ENCODE measurements around the gene KYNU. TPM values are rescaled to one million over a fixed set of nuclear protein-coding genes. Genes with fewer than 3 reads are reported as not detected.

Gene KYNU
- total RNA-seq, 1 donor from 2014 or later: not detected

GRCh38 chr2:142980246-142981068 lies 103.0 kb downstream of the KYNU start:
- peak; percentile 66 for TF ChIP-seq CTCF (IDR thresholded peaks at IDR 0.05; ENCODE audit: partially characterized antibody, unreplicated experiment)
- no peak overlapping the region for H3K27ac Mint-ChIP-seq (ENCODE audit: unreplicated experiment)
- no peak for DNase-seq
- no peak overlapping the region for H3K4me3 Mint-ChIP-seq (ENCODE audit: unreplicated experiment)
- H3K9me3 Mint-ChIP-seq (ENCODE audit: unreplicated experiment): no peaks in the 10 kb centered on the region
- H3K36me3 Mint-ChIP-seq (ENCODE audit: unreplicated experiment): no peaks in the 10 kb centered on the region
- H3K27me3 Mint-ChIP-seq (ENCODE audit: unreplicated experiment): no peaks in the 10 kb centered on the region
- H3K4me1 Mint-ChIP-seq (ENCODE audit: low read depth, unreplicated experiment): no peaks in the 10 kb centered on the region

GRCh38 chr2:142981069-142981378 lies 103.6 kb downstream of the KYNU start:
- no peaks in the 10 kb centered on the region for H3K36me3 Mint-ChIP-seq (ENCODE audit: unreplicated experiment)
- H3K27me3 Mint-ChIP-seq (ENCODE audit: unreplicated experiment): no peaks in the 10 kb centered on the region
- no peak for DNase-seq
- no peaks in the 10 kb centered on the region for H3K4me1 Mint-ChIP-seq (ENCODE audit: low read depth, unreplicated experiment)
- peak; percentile 32 for TF ChIP-seq CTCF (IDR thresholded peaks at IDR 0.05; ENCODE audit: partially characterized antibody, unreplicated experiment)
- no peak overlapping the region for H3K27ac Mint-ChIP-seq (ENCODE audit: unreplicated experiment)
- H3K9me3 Mint-ChIP-seq (ENCODE audit: unreplicated experiment): no peaks in the 10 kb centered on the region
- H3K4me3 Mint-ChIP-seq (ENCODE audit: unreplicated experiment): no peak overlapping the region

DNA sequence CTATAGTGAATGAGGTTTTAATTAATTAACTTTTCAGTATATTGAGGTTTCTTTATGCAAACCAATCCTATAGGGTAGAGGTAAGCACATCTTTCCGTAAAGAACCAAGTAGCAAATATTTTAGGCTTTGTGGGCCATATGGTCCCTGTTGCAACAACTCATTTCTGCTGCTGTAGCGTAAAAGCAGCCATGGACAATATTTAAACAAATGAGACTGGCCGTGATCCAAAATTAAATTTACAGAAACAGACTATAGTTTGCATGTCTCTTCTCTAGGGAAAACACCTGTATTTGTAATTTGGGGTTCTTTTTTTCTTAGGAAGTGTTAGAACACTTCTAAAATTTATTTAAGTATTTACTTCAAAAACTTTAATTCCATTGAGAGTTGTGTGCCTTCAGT lies 104.3 kb downstream of the KYNU start:
- no peak for DNase-seq
- H3K27ac Mint-ChIP-seq (ENCODE audit: unreplicated experiment): no peak overlapping the region
- no peak for TF ChIP-seq CTCF (IDR thresholded peaks at IDR 0.05; ENCODE audit: partially characterized antibody, unreplicated experiment)
- no peaks in the 10 kb centered on the region for H3K4me1 Mint-ChIP-seq (ENCODE audit: low read depth, unreplicated experiment)
- H3K36me3 Mint-ChIP-seq (ENCODE audit: unreplicated experiment): no peaks in the 10 kb centered on the region
- H3K27me3 Mint-ChIP-seq (ENCODE audit: unreplicated experiment): no peaks in the 10 kb centered on the region
- no peaks in the 10 kb centered on the region for H3K9me3 Mint-ChIP-seq (ENCODE audit: unreplicated experiment)
- H3K4me3 Mint-ChIP-seq (ENCODE audit: unreplicated experiment): no peak overlapping the region

DNA sequence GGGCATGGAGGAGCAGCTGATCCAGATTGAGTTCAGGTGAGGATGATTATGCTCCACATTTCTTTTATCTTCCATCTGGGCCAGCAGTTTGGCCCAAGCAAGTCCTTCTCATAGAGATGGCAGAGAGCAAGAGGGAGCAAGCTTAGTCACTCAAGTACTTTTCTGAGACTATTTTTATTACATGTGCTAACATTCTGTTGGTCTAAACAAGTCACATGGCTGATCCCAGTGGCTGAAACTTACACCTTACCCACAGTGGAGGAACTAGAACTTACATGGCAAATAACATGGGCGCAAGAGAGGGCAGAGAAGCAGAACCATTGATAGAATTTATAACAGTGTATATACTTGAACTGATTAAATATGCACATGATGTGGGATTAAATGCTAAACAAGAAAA lies 105.7 kb downstream of the KYNU start:
- no peak for DNase-seq
- no peak overlapping the region for H3K4me3 Mint-ChIP-seq (ENCODE audit: unreplicated experiment)
- H3K4me1 Mint-ChIP-seq (ENCODE audit: low read depth, unreplicated experiment): no peaks in the 10 kb centered on the region
- no peaks in the 10 kb centered on the region for H3K9me3 Mint-ChIP-seq (ENCODE audit: unreplicated experiment)
- no peak overlapping the region for H3K27ac Mint-ChIP-seq (ENCODE audit: unreplicated experiment)
- TF ChIP-seq CTCF (IDR thresholded peaks at IDR 0.05; ENCODE audit: partially characterized antibody, unreplicated experiment): no peak
- no peaks in the 10 kb centered on the region for H3K27me3 Mint-ChIP-seq (ENCODE audit: unreplicated experiment)
- H3K36me3 Mint-ChIP-seq (ENCODE audit: unreplicated experiment): no peaks in the 10 kb centered on the region

GRCh38 chr2:142984657-142985056 lies 107.2 kb downstream of the KYNU start:
- no peak for DNase-seq
- H3K9me3 Mint-ChIP-seq (ENCODE audit: unreplicated experiment): no peaks in the 10 kb centered on the region
- H3K27ac Mint-ChIP-seq (ENCODE audit: unreplicated experiment): no peak overlapping the region
- H3K4me3 Mint-ChIP-seq (ENCODE audit: unreplicated experiment): no peak overlapping the region
- no peaks in the 10 kb centered on the region for H3K4me1 Mint-ChIP-seq (ENCODE audit: low read depth, unreplicated experiment)
- no peaks in the 10 kb centered on the region for H3K27me3 Mint-ChIP-seq (ENCODE audit: unreplicated experiment)
- no peaks in the 10 kb centered on the region for H3K36me3 Mint-ChIP-seq (ENCODE audit: unreplicated experiment)
- TF ChIP-seq CTCF (IDR thresholded peaks at IDR 0.05; ENCODE audit: partially characterized antibody, unreplicated experiment): no peak

Data from glutamatergic neuron (in vitro differentiated cells).